Stimulated activated naive CD8-positive, alpha-beta T cell treated with anti-CD3 and anti-CD28 coated beads, Interleukin-15, amount 100 ng/mL, for 72 hours (primary cell): ENCODE data around the gene ALCAM.

Experiments
- ATAC-seq: fragments of 150-1000 bp; cut with Tn5 transposase; 2 replicates; pipeline ENCODE4 v1.10.0; 2021; ENCODE audit warnings: mild to moderate bottlenecking, moderate library complexity
- DNase-seq, 2 donors: peaks; one replicate each; pipeline ENCODE4 v3.0.0; 2021 to 2022
- H3K27ac Mint-ChIP-seq, 2 donors: one replicate each; pipeline ENCODE4 v1.8.0; 2022; ENCODE audit warnings: mild to moderate bottlenecking in 2 of 2, mixed read lengths in 2 of 2, moderate library complexity in 2 of 2
- H3K27me3 Mint-ChIP-seq: one replicate; pipeline ENCODE4 v1.8.0; 2022; ENCODE audit warnings: mixed read lengths
- H3K4me1 Mint-ChIP-seq: one replicate; pipeline ENCODE4 v1.8.0; 2022; ENCODE audit warnings: mild to moderate bottlenecking, mixed read lengths
- H3K4me3 Mint-ChIP-seq, 2 donors: one replicate each; pipeline ENCODE4 v1.8.0; 2022; ENCODE audit warnings: mild to moderate bottlenecking in 2 of 2, mixed read lengths in 2 of 2, moderate library complexity in 1 of 2
- H3K9me3 Mint-ChIP-seq, 2 donors: one replicate each; pipeline ENCODE4 v1.8.0; 2022; ENCODE audit warnings: mixed read lengths in 2 of 2

ALCAM gene

GRCh38 chr3:105503191-105503593 lies 136.5 kb downstream of the ALCAM start:
- ATAC-seq: no peak

DNA sequence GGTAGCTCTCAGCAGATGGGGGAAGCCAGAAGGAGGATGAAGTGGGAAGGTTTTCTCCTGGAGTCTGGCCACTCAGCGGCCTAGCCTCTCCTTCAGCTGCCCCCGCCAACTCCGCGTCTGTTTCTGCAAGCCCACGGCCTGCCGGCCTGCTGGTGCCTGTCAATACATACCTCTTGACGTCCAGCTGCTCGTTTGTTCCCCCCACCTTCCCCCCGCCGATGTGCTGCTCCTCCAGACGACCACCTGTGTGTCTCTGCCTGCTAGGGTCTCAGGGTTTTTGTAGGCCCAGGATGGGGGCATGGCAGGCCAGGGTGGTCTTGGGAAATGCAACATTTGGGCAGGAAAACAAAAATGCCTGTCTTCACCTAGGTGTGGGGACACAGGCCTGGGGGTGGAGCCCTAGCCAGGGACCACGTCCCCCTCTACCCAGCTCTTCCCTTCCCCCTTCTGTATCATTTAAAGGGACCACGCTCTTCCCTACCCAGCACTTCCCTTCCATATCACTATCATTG lies 137.8 kb downstream of the ALCAM start:
- H3K27ac Mint-ChIP-seq: no peak overlapping the region
- no peak for DNase-seq
- no peak overlapping the region for H3K4me3 Mint-ChIP-seq
- H3K27me3 Mint-ChIP-seq: no peaks in the 10 kb centered on the region
- no peaks in the 10 kb centered on the region for H3K9me3 Mint-ChIP-seq
- H3K4me1 Mint-ChIP-seq: no peaks in the 10 kb centered on the region
- ATAC-seq: no peak

More at GRCh38 chr3:105503191-105503593, 136.5 kb downstream of the ALCAM start:
- Mint-ChIP-seq H3K4me3 (no peak overlapping the region), H3K4me1 (no peaks in the 10 kb centered on the region), H3K9me3 (no peaks in the 10 kb centered on the region), H3K27me3 (no peaks in the 10 kb centered on the region), H3K27ac (no peak overlapping the region)
- DNase-seq: no peak

GRCh38 chr3:105505170-105505569 lies 138.5 kb downstream of the ALCAM start:
- Mint-ChIP-seq H3K4me1 (no peaks in the 10 kb centered on the region), H3K27me3 (no peaks in the 10 kb centered on the region), H3K9me3 (no peaks in the 10 kb centered on the region), H3K4me3 (no peak overlapping the region), H3K27ac (no peak overlapping the region)
- DNase-seq (no peak), ATAC-seq (no peak)

DNA sequence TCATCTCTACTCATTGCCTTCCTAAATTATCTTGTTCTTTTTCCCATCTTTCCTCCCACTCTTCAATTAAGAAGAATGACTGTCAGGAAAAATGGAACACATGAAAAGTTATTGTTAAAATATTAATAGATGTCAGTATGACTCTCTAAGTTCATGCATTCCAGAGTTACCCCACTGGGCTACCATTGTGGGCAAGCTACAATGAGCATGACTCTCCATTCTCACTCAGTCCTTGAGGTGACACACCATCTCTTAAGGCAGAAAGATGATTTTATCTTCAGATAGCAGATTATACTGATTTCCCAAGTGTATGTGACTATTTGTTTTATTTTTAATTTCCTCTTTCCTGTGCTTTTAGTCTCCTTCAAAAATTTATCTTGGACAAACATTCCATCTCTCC lies 144.3 kb downstream of the ALCAM start:
- DNase-seq (no peak), ATAC-seq (no peak)
- H3K4me3 Mint-ChIP-seq: no peak overlapping the region
- H3K9me3 Mint-ChIP-seq: no peaks in the 10 kb centered on the region
- H3K27me3 Mint-ChIP-seq: no peaks in the 10 kb centered on the region
- no peak overlapping the region for H3K27ac Mint-ChIP-seq
- no peaks in the 10 kb centered on the region for H3K4me1 Mint-ChIP-seq

GRCh38 chr3:105512061-105512460 lies 145.4 kb downstream of the ALCAM start:
- no peaks in the 10 kb centered on the region for H3K9me3 Mint-ChIP-seq
- no peak overlapping the region for H3K4me3 Mint-ChIP-seq
- ATAC-seq (no peak), DNase-seq (no peak)
- no peak overlapping the region for H3K27ac Mint-ChIP-seq
- no peaks in the 10 kb centered on the region for H3K4me1 Mint-ChIP-seq
- H3K27me3 Mint-ChIP-seq: no peaks in the 10 kb centered on the region

GRCh38 chr3:105513042-105513441 lies 146.3 kb downstream of the ALCAM start:
- DNase-seq (no peak), ATAC-seq (no peak)
- no peaks in the 10 kb centered on the region for H3K27me3 Mint-ChIP-seq
- H3K4me1 Mint-ChIP-seq: no peaks in the 10 kb centered on the region
- H3K27ac Mint-ChIP-seq: no peak overlapping the region
- H3K4me3 Mint-ChIP-seq: no peak overlapping the region
- H3K9me3 Mint-ChIP-seq: no peaks in the 10 kb centered on the region

DNA sequence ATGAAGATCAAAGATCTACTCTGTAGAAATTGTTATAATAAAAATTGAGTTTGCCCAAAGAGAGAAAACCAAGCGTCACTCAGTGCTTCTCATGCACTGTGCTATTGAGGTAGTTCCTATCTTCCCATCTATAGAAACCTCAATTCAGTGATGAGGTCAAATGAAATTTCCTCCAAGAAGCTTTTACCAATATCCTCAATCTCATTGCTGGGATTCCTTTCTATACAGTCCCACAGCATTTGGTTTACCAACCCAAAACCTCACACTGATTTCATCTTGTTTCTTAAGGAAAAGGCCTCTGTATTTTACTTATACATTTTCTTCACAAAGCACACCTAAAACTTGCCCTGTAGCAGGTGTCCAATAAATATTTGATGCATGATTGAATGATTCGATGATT lies 147.2 kb downstream of the ALCAM start:
- Mint-ChIP-seq H3K27me3 (no peaks in the 10 kb centered on the region), H3K4me1 (no peaks in the 10 kb centered on the region), H3K4me3 (no peak overlapping the region), H3K9me3 (no peaks in the 10 kb centered on the region), H3K27ac (no peak overlapping the region)
- ATAC-seq (no peak), DNase-seq (no peak)

- Mint-ChIP-seq H3K9me3 (no peaks in the 10 kb centered on the region), H3K27me3 (no peaks in the 10 kb centered on the region), H3K27ac (no peak overlapping the region), H3K4me3 (no peak overlapping the region), H3K4me1 (no peaks in the 10 kb centered on the region)
- ATAC-seq (no peak), DNase-seq (no peak)
Measured at GRCh38 chr3:105515372-105515771, 148.7 kb downstream of the ALCAM start.

DNA sequence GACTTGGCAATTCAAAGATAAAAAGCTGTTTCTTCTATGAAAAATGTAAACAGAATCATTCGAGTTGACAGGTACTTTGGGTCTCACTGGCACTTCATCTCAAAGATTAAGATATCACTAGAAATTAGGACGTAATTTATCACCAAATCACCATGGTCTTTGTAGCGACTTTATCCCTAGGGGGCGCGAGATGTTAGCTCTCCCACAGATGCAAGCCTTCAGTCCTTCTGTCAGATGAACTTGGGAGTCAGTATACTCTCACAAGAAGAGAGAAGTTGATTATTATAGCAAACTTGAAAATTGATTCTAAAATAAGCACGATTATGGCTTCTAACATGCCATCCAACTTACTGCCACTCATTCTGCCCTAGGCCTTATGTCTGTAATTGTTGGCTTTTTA lies 150.3 kb downstream of the ALCAM start:
- ATAC-seq: no peak
- no peak overlapping the region for H3K4me3 Mint-ChIP-seq
- H3K27ac Mint-ChIP-seq: no peak overlapping the region
- no peaks in the 10 kb centered on the region for H3K27me3 Mint-ChIP-seq
- H3K9me3 Mint-ChIP-seq: no peaks in the 10 kb centered on the region
- H3K4me1 Mint-ChIP-seq: no peaks in the 10 kb centered on the region
- no peak for DNase-seq

DNA sequence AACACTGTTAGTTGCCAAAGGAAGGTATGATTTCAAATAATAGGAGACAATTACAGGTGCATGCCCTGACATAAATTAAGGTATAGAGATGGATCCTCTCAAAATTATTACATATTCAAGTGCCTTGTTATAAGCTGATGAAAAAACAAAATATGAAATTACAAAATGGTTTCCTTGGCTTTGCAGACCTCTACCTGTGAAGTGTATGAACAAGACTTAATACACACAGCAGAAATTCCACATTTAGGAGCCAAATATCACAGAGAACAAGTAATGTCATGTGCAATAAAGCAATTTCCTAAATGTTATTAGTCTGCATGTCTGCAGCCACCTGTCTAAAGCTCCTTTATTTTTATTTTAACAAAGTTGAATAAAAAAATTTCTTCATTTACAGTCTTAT lies 151.5 kb downstream of the ALCAM start:
- no peaks in the 10 kb centered on the region for H3K9me3 Mint-ChIP-seq
- no peaks in the 10 kb centered on the region for H3K27me3 Mint-ChIP-seq
- no peaks in the 10 kb centered on the region for H3K4me1 Mint-ChIP-seq
- H3K27ac Mint-ChIP-seq: no peak overlapping the region
- DNase-seq (no peak), ATAC-seq (no peak)
- no peak overlapping the region for H3K4me3 Mint-ChIP-seq

DNA sequence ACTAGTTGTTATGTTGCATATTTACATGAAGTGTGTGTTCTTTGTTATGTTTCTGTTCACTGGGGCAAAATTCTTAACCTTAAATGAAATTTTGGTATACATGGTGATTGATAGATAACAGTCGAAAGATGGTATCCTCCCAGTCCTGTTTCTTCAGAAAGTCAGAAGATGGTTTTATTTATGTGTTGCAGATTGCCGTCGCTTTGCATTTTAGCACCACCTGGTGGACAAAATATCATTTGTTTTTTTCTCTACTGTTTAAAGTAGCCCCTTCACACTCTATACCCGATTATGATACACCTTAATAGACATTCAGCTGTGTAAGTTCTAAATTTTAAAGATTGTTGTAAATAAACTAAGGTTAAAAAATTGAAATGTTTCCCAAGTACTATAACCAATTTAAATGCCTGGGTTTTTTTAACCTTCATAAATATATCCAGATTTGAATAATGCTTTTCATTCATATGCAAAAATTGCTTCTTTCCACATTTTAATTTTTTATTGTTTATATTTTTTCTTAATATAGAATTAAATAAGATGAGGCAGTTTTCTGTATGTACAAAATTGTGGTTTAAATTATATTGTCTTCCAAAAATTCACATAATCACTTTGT lies 152.2 kb downstream of the ALCAM start:
- Mint-ChIP-seq H3K27ac (no peak overlapping the region), H3K9me3 (no peaks in the 10 kb centered on the region), H3K27me3 (no peaks in the 10 kb centered on the region), H3K4me3 (no peak overlapping the region), H3K4me1 (no peaks in the 10 kb centered on the region)
- ATAC-seq: peak; percentile 84
- peak; percentile 20 to 23 for DNase-seq

DNA sequence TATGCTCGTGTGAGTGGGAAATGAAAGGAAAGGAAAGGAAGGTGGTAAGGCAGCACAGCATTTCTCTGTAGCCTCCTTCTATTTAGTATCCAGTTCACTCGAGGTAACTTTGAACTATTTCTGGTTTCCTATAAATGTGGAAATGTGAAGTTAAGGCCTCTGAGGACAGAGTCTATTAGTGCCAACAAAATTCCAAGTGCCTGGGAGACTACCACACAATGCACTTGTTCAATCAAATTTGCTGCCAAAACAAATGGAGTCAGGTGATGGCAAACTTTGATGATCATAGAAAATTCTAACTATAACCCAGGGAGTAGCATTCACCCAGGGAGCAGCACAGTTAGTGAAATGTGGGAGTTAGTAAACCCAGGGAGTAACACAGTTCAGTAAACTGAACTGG lies 155.1 kb downstream of the ALCAM start:
- ATAC-seq (no peak), DNase-seq (no peak)
- Mint-ChIP-seq H3K27me3 (no peaks in the 10 kb centered on the region), H3K4me1 (no peaks in the 10 kb centered on the region), H3K4me3 (no peak overlapping the region), H3K27ac (no peak overlapping the region), H3K9me3 (no peaks in the 10 kb centered on the region)

DNA sequence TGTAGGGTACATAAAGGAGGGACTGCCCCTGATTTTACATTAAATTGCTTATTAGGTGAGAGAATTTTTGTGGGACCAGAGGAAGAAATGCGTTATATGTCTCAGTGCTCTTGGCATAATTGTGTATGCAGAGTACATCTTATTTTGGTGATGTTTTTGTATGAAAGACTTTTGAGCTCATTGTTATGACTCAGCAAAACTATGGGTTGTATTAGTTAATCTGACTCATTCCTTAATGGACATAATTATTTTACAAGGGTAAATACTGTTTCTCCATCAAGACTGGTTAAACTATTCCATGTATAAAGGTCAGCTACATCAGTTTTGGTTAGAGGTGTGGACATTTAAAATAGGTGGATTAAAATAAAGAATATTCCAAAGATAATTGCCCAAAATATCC lies 156.8 kb downstream of the ALCAM start:
- DNase-seq (no peak), ATAC-seq (no peak)
- no peaks in the 10 kb centered on the region for H3K9me3 Mint-ChIP-seq
- no peak overlapping the region for H3K27ac Mint-ChIP-seq
- peaks cover 6% of the 10 kb centered on the region for H3K4me1 Mint-ChIP-seq
- no peak overlapping the region for H3K4me3 Mint-ChIP-seq
- no peaks in the 10 kb centered on the region for H3K27me3 Mint-ChIP-seq

- Mint-ChIP-seq H3K4me1 (peaks cover 8% of the 10 kb centered on the region), H3K27ac (no peak overlapping the region), H3K9me3 (no peaks in the 10 kb centered on the region), H3K27me3 (no peaks in the 10 kb centered on the region), H3K4me3 (no peak overlapping the region)
- ATAC-seq (no peak), DNase-seq (no peak)
Measured at GRCh38 chr3:105525531-105525930, 158.8 kb downstream of the ALCAM start.

DNA sequence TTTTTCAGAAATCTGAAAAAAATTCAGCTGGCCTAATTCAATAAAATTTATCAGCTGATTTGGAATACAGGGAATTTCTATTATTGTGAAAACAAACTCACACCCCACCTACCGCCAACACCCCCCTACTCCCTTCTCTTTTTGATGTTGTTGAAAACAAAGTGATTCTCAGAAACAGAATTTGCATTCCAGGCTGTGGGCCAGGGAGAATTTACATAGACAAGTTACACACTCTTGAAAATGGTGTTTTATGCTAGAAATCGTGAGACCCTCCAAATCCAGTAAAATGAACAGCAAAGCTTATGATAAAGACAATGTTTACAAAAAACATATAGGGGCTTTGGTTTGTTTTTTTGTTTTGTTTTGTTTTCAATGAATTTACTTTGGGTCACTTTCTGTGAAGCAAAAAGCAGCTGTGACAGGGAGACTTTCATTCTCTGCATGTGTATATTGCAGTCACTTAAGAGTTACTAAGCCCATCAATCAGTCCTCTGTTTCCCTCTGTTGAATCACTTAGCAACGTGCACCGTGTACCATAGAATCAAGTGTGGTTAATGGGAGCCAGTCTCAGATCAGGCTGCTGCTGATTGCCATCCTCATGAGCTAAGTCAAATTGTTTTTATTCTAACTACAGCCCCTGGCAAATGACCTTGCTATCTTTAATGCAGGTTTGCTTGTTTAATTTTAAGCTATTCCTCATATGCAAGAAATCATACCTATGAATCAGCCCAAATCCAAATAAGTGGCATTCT lies 159.8 kb downstream of the ALCAM start:
- Mint-ChIP-seq H3K4me1 (peaks cover 8% of the 10 kb centered on the region), H3K27me3 (no peaks in the 10 kb centered on the region), H3K9me3 (no peaks in the 10 kb centered on the region), H3K27ac (no peak overlapping the region), H3K4me3 (no peak overlapping the region)
- ATAC-seq: no peak
- DNase-seq: no peak

GRCh38 chr3:105527535-105527934 lies 160.8 kb downstream of the ALCAM start:
- peak; percentile 70 for ATAC-seq
- no peak for DNase-seq
- Mint-ChIP-seq H3K4me1 (peaks cover 8% of the 10 kb centered on the region), H3K27ac (no peak overlapping the region), H3K27me3 (no peaks in the 10 kb centered on the region), H3K9me3 (no peaks in the 10 kb centered on the region), H3K4me3 (no peak overlapping the region)
